ENCODE data around the gene PRKN.

PRKN gene

DNA sequence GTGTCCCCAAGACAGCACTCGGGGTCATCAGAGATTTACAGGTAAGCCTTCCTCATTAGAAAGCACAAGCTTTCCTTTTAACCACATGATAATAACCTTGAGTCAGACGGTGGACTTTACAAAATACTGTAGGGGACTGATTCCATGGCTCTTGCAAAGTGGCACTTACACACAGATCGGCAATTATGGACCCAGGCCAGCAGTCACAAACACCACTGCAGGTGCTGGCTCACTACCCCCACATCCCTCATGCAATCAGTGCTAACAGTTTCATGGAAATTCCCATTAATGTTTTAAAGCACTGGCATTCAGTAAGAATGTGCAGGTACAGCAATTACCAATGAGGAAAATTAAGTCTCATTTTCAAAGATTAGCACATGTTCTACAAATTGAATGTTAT is 516.5 kb downstream of the PRKN start:
- DNase-seq, result no peak
- Histone ChIP-seq H3K27ac (no peak overlapping the region), H3K36me3 (no peaks in the 10 kb centered on the region), H3K4me3 (ENCODE audit: low read depth, low read length) (no peak overlapping the region), H3K27me3 (ENCODE audit: insufficient read depth, low read depth, severe bottlenecking) (no peaks in the 10 kb centered on the region), H3K9me3 (ENCODE audit: severe bottlenecking) (no peaks in the 10 kb centered on the region)
- TF ChIP-seq, protein P1, sequence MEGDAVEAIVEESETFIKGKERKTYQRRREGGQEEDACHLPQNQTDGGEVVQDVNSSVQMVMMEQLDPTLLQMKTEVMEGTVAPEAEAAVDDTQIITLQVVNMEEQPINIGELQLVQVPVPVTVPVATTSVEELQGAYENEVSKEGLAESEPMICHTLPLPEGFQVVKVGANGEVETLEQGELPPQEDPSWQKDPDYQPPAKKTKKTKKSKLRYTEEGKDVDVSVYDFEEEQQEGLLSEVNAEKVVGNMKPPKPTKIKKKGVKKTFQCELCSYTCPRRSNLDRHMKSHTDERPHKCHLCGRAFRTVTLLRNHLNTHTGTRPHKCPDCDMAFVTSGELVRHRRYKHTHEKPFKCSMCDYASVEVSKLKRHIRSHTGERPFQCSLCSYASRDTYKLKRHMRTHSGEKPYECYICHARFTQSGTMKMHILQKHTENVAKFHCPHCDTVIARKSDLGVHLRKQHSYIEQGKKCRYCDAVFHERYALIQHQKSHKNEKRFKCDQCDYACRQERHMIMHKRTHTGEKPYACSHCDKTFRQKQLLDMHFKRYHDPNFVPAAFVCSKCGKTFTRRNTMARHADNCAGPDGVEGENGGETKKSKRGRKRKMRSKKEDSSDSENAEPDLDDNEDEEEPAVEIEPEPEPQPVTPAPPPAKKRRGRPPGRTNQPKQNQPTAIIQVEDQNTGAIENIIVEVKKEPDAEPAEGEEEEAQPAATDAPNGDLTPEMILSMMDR (IDR thresholded peaks at IDR 0.05; ENCODE audit: low read depth, low read length), result no peak

DNA sequence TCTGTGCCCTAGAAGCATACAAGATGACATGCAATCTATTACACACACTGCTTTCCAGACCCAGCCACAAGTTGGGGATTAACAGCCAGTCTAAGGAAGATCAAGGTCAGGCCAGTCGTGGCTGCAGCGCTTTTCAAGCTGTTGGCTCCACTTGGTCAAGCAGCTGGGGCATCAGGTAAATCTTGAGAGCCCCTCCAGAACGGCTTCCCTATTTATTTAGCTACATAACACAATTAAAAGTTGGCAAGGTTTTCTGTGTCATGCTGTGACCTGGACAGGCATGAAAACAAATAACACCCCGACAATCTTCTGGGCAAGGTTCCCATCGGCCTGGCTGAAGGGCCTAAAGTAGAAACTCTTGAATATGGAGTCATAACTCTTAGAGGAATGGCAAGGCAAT is 524.3 kb downstream of the PRKN start:
- peak; percentile 56 for DNase-seq

DNA sequence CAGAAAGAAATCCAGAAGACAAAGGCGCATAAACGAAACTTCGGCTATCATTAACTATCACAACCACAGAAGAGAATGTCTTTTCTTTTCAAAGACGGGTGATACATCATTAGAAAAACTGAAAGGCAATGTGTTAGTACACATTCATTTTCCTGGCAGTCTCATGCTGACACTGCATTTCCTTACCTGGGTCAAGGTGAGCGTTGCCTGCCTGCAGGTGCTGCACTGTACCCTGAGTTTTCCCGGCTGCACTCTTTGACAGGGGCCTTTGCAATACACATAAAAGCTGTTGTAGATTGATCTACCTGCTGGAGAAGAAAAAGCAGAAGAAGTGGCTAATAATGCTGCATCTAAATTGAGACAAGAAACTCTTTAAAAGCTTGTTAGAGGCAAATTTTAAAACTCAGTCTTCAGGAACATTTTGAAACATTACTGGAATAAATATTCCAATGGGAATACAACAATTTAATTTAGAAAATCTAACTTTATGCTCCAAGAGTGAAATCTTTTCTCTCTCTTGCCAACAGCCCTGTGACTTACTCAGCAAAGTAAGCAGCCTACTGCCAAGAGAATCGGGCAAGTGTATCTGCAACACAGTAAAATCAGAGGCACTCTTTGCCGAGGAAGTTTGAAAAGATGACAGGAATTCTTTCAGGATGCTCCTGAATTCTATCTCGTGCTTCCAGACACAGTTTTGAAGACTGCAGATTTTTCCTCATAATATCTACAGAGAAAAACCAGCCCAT is 526.4 kb downstream of the PRKN start:
- Histone ChIP-seq H3K4me3 (ENCODE audit: low read depth, low read length) (no peak overlapping the region), H3K36me3 (no peaks in the 10 kb centered on the region), H3K9me3 (ENCODE audit: severe bottlenecking) (no peaks in the 10 kb centered on the region), H3K27me3 (ENCODE audit: insufficient read depth, low read depth, severe bottlenecking) (no peaks in the 10 kb centered on the region), H3K27ac (no peak overlapping the region)
- DNase-seq, result no peak
- TF ChIP-seq, protein P1 (IDR thresholded peaks at IDR 0.05; ENCODE audit: low read depth, low read length), result no peak

More for the DNA sequence above, 524.3 kb downstream of the PRKN start:
- no peaks in the 10 kb centered on the region for H3K9me3 ChIP-seq (ENCODE audit: severe bottlenecking)
- no peak overlapping the region for H3K27ac ChIP-seq
- no peaks in the 10 kb centered on the region for H3K36me3 ChIP-seq
- H3K27me3 ChIP-seq (ENCODE audit: insufficient read depth, low read depth, severe bottlenecking), result no peaks in the 10 kb centered on the region
- H3K4me3 ChIP-seq (ENCODE audit: low read depth, low read length), result no peak overlapping the region
- TF ChIP-seq, protein P1 (IDR thresholded peaks at IDR 0.05; ENCODE audit: low read depth, low read length), result no peak

DNA sequence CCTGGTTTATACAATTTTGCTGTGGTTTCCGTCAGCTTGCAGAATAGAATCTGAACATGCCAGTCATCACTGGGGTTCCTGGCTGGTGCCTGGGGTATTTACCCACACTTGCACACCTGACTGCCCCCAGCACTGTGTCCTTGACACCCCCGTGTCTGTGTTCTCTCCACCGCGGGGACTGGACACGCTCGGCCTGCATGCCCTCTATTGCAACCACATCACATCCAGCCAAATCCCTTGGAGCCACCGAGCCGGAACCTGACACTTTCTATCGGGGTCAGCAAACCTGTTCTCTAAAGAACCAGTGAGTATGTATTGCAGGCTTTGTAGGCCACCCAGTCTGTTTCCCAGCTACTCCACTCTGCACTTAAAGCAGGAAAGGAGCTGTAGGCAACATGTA is 527.5 kb downstream of the PRKN start:
- Histone ChIP-seq H3K36me3 (no peaks in the 10 kb centered on the region), H3K27me3 (ENCODE audit: insufficient read depth, low read depth, severe bottlenecking) (no peaks in the 10 kb centered on the region), H3K4me3 (ENCODE audit: low read depth, low read length) (no peak overlapping the region), H3K9me3 (ENCODE audit: severe bottlenecking) (no peaks in the 10 kb centered on the region), H3K27ac (no peak overlapping the region)
- DNase-seq, result no peak
- TF ChIP-seq, protein P1 (IDR thresholded peaks at IDR 0.05; ENCODE audit: low read depth, low read length), result no peak

DNA sequence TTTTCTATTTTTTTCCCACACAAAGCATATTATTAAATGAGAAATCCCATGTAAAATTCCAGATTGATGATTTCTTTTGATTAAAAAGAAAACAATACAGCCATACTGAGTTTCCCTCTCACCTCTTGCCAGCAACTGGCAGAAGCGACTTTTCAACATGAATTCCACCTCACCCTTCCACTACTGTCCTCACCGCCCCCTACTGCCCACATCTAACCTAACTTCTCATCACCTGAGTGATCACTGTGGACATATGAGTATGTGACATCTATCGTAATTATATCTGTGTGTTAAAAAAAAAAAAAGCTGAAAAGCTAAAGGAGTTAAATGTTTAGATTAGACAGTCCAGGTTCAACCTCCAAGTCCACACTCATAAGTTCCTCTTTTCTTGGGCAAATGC is 528.6 kb downstream of the PRKN start:
- Histone ChIP-seq H3K36me3 (no peaks in the 10 kb centered on the region), H3K9me3 (ENCODE audit: severe bottlenecking) (no peaks in the 10 kb centered on the region), H3K27ac (no peak overlapping the region), H3K4me3 (ENCODE audit: low read depth, low read length) (no peak overlapping the region), H3K27me3 (ENCODE audit: insufficient read depth, low read depth, severe bottlenecking) (no peaks in the 10 kb centered on the region)
- TF ChIP-seq, protein P1 (IDR thresholded peaks at IDR 0.05; ENCODE audit: low read depth, low read length), result 0 out of 2 replicates have a peak, but pooled peaks have one; percentile 7
- DNase-seq, result no peak

DNA sequence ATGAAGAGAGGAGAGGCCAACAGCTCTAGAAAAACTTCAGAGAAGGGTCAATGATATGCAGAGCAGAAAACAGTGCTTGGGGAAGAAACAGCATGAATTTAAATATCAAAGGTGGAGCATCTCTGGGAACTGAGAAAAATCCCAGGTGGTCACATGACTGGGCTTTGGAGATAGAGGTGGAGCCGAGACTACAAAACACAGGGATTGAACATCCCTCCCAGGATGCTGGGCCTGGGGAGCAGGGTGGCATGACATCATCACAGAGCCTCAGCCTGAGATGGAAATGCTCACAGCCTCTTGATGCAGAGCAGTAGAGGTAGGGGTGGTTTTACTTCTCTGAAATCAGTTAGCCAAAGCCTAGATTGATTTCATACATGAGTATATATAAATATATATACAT is 529.5 kb downstream of the PRKN start:
- Histone ChIP-seq H3K27me3 (ENCODE audit: insufficient read depth, low read depth, severe bottlenecking) (no peaks in the 10 kb centered on the region), H3K9me3 (ENCODE audit: severe bottlenecking) (no peaks in the 10 kb centered on the region), H3K27ac (no peak overlapping the region), H3K36me3 (no peaks in the 10 kb centered on the region), H3K4me3 (ENCODE audit: low read depth, low read length) (no peak overlapping the region)
- TF ChIP-seq, protein P1 (IDR thresholded peaks at IDR 0.05; ENCODE audit: low read depth, low read length), result no peak
- DNase-seq, result no peak
